K562 (cell line): ENCODE measurements around the gene CRABP1. TPM values are rescaled to one million over a fixed set of nuclear protein-coding genes. Genes with fewer than 3 reads are reported as not detected.

ENCODE experiments used
- ATF3 ChIP-seq, 2 experiments: fragments of 450-650 bp in 1 of 2; sonication (generic) in 1 of 2; formaldehyde crosslinking in 1 of 2; IDR thresholded peaks in 1 of 2; conservative IDR thresholded peaks in 1 of 2; 2 replicates each; pipeline versions ENCODE4 v1.6.1 to v1.8.1; 2016 to 2023; ENCODE audit warnings: mild to moderate bottlenecking in 2 of 2, moderate library complexity in 2 of 2, inconsistent platforms in 1 of 2, missing genetic modification reagents in 1 of 2
- BCOR ChIP-seq: fragments of 450-650 bp; IDR thresholded peaks from 2 replicates; pipeline ENCODE4 v1.6.1; 2016
- CBX8 ChIP-seq: fragments of 200-600 bp; sonication (generic); IDR thresholded peaks from 2 replicates; pipeline ENCODE4 v1.6.1; 2012; ENCODE audit warnings: borderline replicate concordance, mixed run types, low read depth, mild to moderate bottlenecking, moderate library complexity, mixed read lengths, low read length, control low read depth, inconsistent platforms; ENCODE audit not compliant: poor library complexity, severe bottlenecking; ENCODE audit errors: extremely low read depth
- CREM ChIP-seq: IDR thresholded peaks from 2 replicates; pipeline ENCODE4 v1.6.1; 2014; ENCODE audit warnings: antibody characterized with exemption, low read depth
- FOSL1 ChIP-seq: fragments of 200-800 bp; sonication (Bioruptor generic); conservative IDR thresholded peaks from 2 replicates; pipeline ENCODE4 v1.6.1; 2016; ENCODE audit warnings: missing genetic modification characterization, missing compliant biosample characterization
- FOXK1 ChIP-seq: sonication (generic); formaldehyde crosslinking; IDR thresholded peaks from 2 replicates; pipeline ENCODE4 v1.8.0; 2022; ENCODE audit warnings: missing genetic modification reagents, mild to moderate bottlenecking, borderline replicate concordance
- GATA2 ChIP-seq: sonication (generic); formaldehyde crosslinking; IDR thresholded peaks from 2 replicates; pipeline ENCODE4 v1.4.0; 2020; ENCODE audit warnings: mild to moderate bottlenecking, missing genetic modification reagents
- GTF2A2 ChIP-seq: IDR thresholded peaks from 2 replicates; pipeline ENCODE4 v1.6.1; 2016; ENCODE audit warnings: mild to moderate bottlenecking, missing genetic modification characterization, missing compliant biosample characterization
- HOXB6 ChIP-seq: fragments of 250-450 bp; sonication (Bioruptor Pico); IDR thresholded peaks from 2 replicates; pipeline ENCODE4 v1.5.1; 2022; ENCODE audit warnings: mild to moderate bottlenecking, borderline replicate concordance
- KDM2B ChIP-seq: fragments of 250-450 bp; sonication (Bioruptor Pico); IDR thresholded peaks from 2 replicates; pipeline ENCODE4 v1.8.0; 2021; ENCODE audit warnings: mild to moderate bottlenecking, moderate library complexity
- MEF2A ChIP-seq: IDR thresholded peaks from 2 replicates; pipeline ENCODE4 v1.6.1; 2011; ENCODE audit warnings: low read depth, mild to moderate bottlenecking, low read length, moderate library complexity; ENCODE audit not compliant: control insufficient read depth
- NFXL1 ChIP-seq: fragments of 450-650 bp; formaldehyde crosslinking; IDR thresholded peaks from 2 replicates; pipeline ENCODE4 v1.4.0; 2021; ENCODE audit warnings: mild to moderate bottlenecking
- NR1H2 ChIP-seq: sonication (generic); formaldehyde crosslinking; IDR thresholded peaks from 2 replicates; pipeline ENCODE4 v1.4.0; 2020; ENCODE audit warnings: mild to moderate bottlenecking, missing genetic modification reagents
- NR2C1 ChIP-seq, 2 experiments: fragments of 450-650 bp; IDR thresholded peaks; 2 replicates each; pipeline ENCODE4 v1.6.1; 2017; ENCODE audit warnings: mild to moderate bottlenecking in 2 of 2, antibody characterized with exemption in 1 of 2, inconsistent platforms in 1 of 2, missing compliant biosample characterization in 1 of 2, missing genetic modification characterization in 1 of 2
- PHTF2 ChIP-seq: fragments of 250-450 bp; sonication (Bioruptor Pico); IDR thresholded peaks from 2 replicates; pipeline ENCODE4 v1.5.0; 2021; ENCODE audit warnings: mild to moderate bottlenecking
- RBM15 ChIP-seq: fragments of 200-400 bp; formaldehyde crosslinking; IDR thresholded peaks from 2 replicates; pipeline ENCODE4 v1.6.1; 2018; ENCODE audit warnings: mild to moderate bottlenecking, low read length, moderate library complexity; ENCODE audit not compliant: insufficient read depth
- RBM39 ChIP-seq: fragments of 200-400 bp; formaldehyde crosslinking; optimal IDR thresholded peaks from 2 replicates; pipeline ENCODE3; 2018; ENCODE audit warnings: low read depth, low read length
- SAFB ChIP-seq: fragments of 200-400 bp; formaldehyde crosslinking; IDR thresholded peaks from 2 replicates; pipeline ENCODE4 v1.6.1; 2017; ENCODE audit warnings: low read depth, low read length, borderline replicate concordance
- SIN3A ChIP-seq, 2 experiments: fragments of 150-350 bp in 1 of 2; IDR thresholded peaks; 2 replicates each; pipeline ENCODE4 v1.6.1; 2011 to 2016; ENCODE audit warnings: borderline replicate concordance in 2 of 2, low read depth in 2 of 2, low read length in 2 of 2, mild to moderate bottlenecking in 2 of 2, moderate library complexity in 2 of 2; ENCODE audit not compliant: control insufficient read depth in 1 of 2
- SMC3 ChIP-seq: conservative IDR thresholded peaks from 2 replicates; pipeline ENCODE4 v1.6.1; 2011; ENCODE audit warnings: low read depth, low read length, improper control_type of control experiment; ENCODE audit not compliant: insufficient read depth
- STAT6 ChIP-seq: sonication (generic); formaldehyde crosslinking; IDR thresholded peaks from 2 replicates; pipeline ENCODE4 v1.8.1; 2023; ENCODE audit warnings: mild to moderate bottlenecking, missing genetic modification reagents
- TCF15 ChIP-seq: fragments of 250-450 bp; sonication (Bioruptor Pico); IDR thresholded peaks from 2 replicates; pipeline ENCODE4 v1.8.0; 2022; ENCODE audit warnings: moderate library complexity, mild to moderate bottlenecking, inconsistent platforms
- ZNF79 ChIP-seq: fragments of 250-450 bp; sonication (Bioruptor Pico); IDR thresholded peaks from 2 replicates; pipeline ENCODE4 v1.4.0; 2020; ENCODE audit warnings: low read depth, mild to moderate bottlenecking, moderate library complexity
- polyA plus RNA-seq, 8 experiments: library from polyadenylated mRNA; depleted of rRNA in 4 of 8; stranded (reverse) in 5 of 8; unstranded in 3 of 8; fragments of >200 nt; fragmentation: Nextera tagmentation in 2 of 8; fragmentation: Illumina TruSeq in 1 of 8; extraction: Ambion mirVana in 2 of 8; extraction: Trizol in 1 of 8; gene quantifications; 2 replicates each; pipeline versions ENCODE4 v1.2.1 to v1.2.3, GENCODE V29; 2011 to 2014; ENCODE audit warnings: inconsistent platforms in 1 of 8, missing spikeins in 1 of 8
- total RNA-seq, 7 experiments: library from RNA; depleted of rRNA in 6 of 7; stranded (reverse); fragments of >200 nt in 6 of 7; fragmentation: Illumina TruSeq in 2 of 7; extraction: Trizol in 2 of 7; gene quantifications; 2 replicates each; pipeline versions ENCODE4 v1.2.1 to v1.2.3, GENCODE V29; 2011 to 2021; ENCODE audit warnings: low replicate concordance in 1 of 7

The CRABP1 gene
- total and polyA plus RNA-seq, 9 of the 15 experiments (the other 6 are each of a cell fraction or from before 2014, with no cell fraction given) = 0.60 TPM; not detected in 8

- no peak for TF ChIP-seq TCF15 (CRISPR knock-in tag)
- TF ChIP-seq PHTF2 (CRISPR knock-in tag) = no peak
- peak; percentile 99 for TF ChIP-seq CREM
- TF ChIP-seq KDM2B (CRISPR knock-in tag) = no peak
- no peak for TF ChIP-seq FOSL1
- TF ChIP-seq NR2C1 (IDR thresholded peaks at IDR 0.05) = peak; percentile 83
- peak; percentile 93 for TF ChIP-seq NR2C1 (tag; IDR thresholded peaks at IDR 0.05)
- TF ChIP-seq NR1H2 (CRISPR knock-in tag) = no peak
- TF ChIP-seq SAFB = no peak
- TF ChIP-seq BCOR = no peak
- TF ChIP-seq GATA2 (CRISPR knock-in tag) = no peak
- TF ChIP-seq ZNF79 (CRISPR knock-in tag) = no peak
- no peak for TF ChIP-seq CBX8
- no peak; the same call in 1 of the 2 replicates for TF ChIP-seq STAT6 (CRISPR knock-in tag)
- no peak for TF ChIP-seq RBM39
- TF ChIP-seq FOXK1 = no peak
- no peak for TF ChIP-seq GTF2A2 (tag)
- no peak for TF ChIP-seq NFXL1
- TF ChIP-seq ATF3 (IDR thresholded peaks at IDR 0.05) = no peak
- no peak for TF ChIP-seq ATF3 (CRISPR knock-in tag; conservative IDR thresholded peaks at IDR 0.05)
- TF ChIP-seq RBM15 = no peak
- no peak for TF ChIP-seq MEF2A
- TF ChIP-seq HOXB6 (CRISPR knock-in tag) = no peak
- no peak for TF ChIP-seq SMC3
- peak; percentile 86 to 96 for TF ChIP-seq SIN3A (IDR thresholded peaks at IDR 0.05; ENCODE audit: borderline replicate concordance in 2 of 2, control insufficient read depth in 1 of 2, low read depth in 2 of 2, low read length in 2 of 2)
These were observed 40.8 kb upstream of the CRABP1 start, which contains the start of gene SKIC8 (continued) for GRCh38 chr15:78299101-78299930.
